ENCODE measurements around the gene KDM4B.

The KDM4B gene

DNA sequence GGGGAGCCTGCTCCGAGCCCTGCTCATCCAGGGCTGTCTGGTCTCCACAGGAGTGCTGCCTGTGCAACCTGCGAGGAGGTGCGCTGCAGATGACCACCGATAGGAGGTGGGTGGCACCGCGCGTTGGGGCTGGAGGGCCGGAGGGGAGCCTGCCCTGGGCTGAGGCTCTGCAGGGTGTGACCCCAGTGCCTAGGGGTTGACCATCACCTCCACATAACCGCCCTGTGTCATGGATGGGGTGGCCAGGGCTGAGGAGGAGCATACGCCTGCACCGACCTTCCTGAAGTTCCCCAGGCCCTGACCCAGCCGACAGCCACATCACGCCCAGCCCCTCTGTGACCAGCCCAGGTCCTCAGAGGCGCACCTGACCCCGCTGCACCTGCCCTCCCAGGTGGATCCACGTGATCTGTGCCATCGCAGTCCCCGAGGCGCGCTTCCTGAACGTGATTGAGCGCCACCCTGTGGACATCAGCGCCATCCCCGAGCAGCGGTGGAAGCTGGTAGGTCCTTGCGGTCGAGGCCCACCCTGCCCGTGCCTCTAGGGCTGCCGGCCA is 168.7 kb downstream of the KDM4B start:
- CTCF ChIA-PET: interaction anchor here (1.3 to 1.5 kb wide), 3 partner anchors 9 to 91 kb away, joined by 4 to 7 read pairs (median 5); no protein-coding TSS in a partner anchor
- peak; percentile 37 for DNase-seq (ENCODE audit: extremely low spot score)
- POLR2A ChIA-PET: no interaction called here
- TF ChIP-seq FOXA1 (IDR thresholded peaks at IDR 0.05) (no peak), SP1 (IDR thresholded peaks at IDR 0.05) (no peak), FOXK2 (IDR thresholded peaks at IDR 0.05) (no peak), ELF4 (IDR thresholded peaks at IDR 0.05) (no peak), ARNT (IDR thresholded peaks at IDR 0.05) (no peak)

- ChIA-PET POLR2A (no interaction called here), CTCF (interaction anchor here (0.7 to 1.5 kb wide), 5 partner anchors 10 to 92 kb away, joined by 3 to 7 read pairs (median 4); no protein-coding TSS in a partner anchor)
- no peak for TF ChIP-seq L3MBTL2 (conservative IDR thresholded peaks at IDR 0.05)
- TF ChIP-seq FOXK2 (IDR thresholded peaks at IDR 0.05): no peak
- TF ChIP-seq TARDBP (IDR thresholded peaks at IDR 0.05): no peak
- TF ChIP-seq CTBP1 (IDR thresholded peaks at IDR 0.05; ENCODE audit: borderline replicate concordance): no peak
- TF ChIP-seq NFRKB (IDR thresholded peaks at IDR 0.05): no peak
- no peak for TF ChIP-seq ARNT (IDR thresholded peaks at IDR 0.05)
- TF ChIP-seq ZNF384 (IDR thresholded peaks at IDR 0.05): no peak
- TF ChIP-seq LEF1 (IDR thresholded peaks at IDR 0.05; ENCODE audit: borderline replicate concordance): no peak
- TF ChIP-seq, protein P1, sequence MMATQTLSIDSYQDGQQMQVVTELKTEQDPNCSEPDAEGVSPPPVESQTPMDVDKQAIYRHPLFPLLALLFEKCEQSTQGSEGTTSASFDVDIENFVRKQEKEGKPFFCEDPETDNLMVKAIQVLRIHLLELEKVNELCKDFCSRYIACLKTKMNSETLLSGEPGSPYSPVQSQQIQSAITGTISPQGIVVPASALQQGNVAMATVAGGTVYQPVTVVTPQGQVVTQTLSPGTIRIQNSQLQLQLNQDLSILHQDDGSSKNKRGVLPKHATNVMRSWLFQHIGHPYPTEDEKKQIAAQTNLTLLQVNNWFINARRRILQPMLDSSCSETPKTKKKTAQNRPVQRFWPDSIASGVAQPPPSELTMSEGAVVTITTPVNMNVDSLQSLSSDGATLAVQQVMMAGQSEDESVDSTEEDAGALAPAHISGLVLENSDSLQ (IDR thresholded peaks at IDR 0.05): no peak
- no peak for TF ChIP-seq FOXA1 (IDR thresholded peaks at IDR 0.05)
- TF ChIP-seq SUZ12 (IDR thresholded peaks at IDR 0.05): no peak
- no peak for DNase-seq (ENCODE audit: extremely low spot score)
Observed at GRCh38 chr19:5138606-5139582, 170.0 kb downstream of the KDM4B start.

GRCh38 chr19:5139583-5140325 is 170.8 kb downstream of the KDM4B start:
- CTCF ChIA-PET: no interaction called here
- TF ChIP-seq FOXK2 (IDR thresholded peaks at IDR 0.05): no peak
- DNase-seq (ENCODE audit: extremely low spot score): no peak
- POLR2A ChIA-PET: no interaction called here

GRCh38 chr19:5141129-5141849 is 172.4 kb downstream of the KDM4B start:
- no peak for DNase-seq (ENCODE audit: extremely low spot score)
- TF ChIP-seq LEF1 (IDR thresholded peaks at IDR 0.05; ENCODE audit: borderline replicate concordance): no peak
- no peak for TF ChIP-seq BHLHE40 (IDR thresholded peaks at IDR 0.05; ENCODE audit: borderline replicate concordance)
- no peak for TF ChIP-seq HDGF (IDR thresholded peaks at IDR 0.05; ENCODE audit: borderline replicate concordance)
- TF ChIP-seq SP1 (IDR thresholded peaks at IDR 0.05): no peak
- no peak for TF ChIP-seq ELF4 (IDR thresholded peaks at IDR 0.05)
- ChIA-PET POLR2A (no interaction called here), CTCF (no interaction called here)

DNA sequence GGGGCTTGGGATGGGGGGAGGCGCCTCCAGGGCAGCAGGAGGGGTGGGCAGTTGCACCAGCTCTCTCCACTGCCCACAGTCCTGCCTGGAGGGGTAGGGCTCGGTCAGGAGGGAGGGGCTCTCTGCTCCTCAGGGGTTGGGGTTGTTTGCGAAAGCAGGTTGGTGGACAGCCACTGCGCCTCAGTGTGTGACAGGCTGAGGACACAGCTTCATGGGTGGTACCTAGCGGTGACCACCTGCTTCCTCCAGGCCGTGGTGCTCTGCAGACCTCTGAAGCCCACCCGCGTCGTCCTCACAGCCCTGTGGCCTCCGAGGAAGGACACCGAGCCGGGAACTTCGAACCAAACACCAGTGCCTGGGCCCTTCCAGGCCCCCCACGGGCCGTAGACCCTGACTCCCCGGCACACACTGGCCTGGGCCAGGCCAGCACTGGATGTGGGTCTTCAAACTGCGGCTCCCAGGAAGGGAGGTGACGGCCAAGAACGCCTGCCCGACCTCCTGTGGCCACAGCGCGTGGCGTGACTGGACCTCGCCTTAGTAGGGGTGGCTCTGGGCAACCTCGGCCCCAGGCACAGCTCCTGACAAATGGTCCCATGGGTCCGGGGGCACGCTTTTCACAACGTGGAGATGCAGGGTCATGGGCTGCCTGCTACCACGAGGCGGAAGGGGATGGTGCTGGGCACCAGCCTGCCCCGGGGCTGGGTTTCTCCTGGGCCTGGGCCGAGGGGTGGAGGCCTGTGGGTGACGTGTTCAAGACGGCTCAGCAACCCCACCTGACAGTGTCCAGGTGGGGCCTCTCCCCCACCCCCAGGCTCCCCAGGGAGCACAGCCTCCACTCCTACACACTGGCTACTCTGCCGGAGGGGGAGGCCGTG is 173.2 kb downstream of the KDM4B start:
- POLR2A ChIA-PET: no interaction called here
- no peak for DNase-seq (ENCODE audit: extremely low spot score)
- TF ChIP-seq LEF1 (IDR thresholded peaks at IDR 0.05; ENCODE audit: borderline replicate concordance) (no peak), NFRKB (IDR thresholded peaks at IDR 0.05) (no peak), TARDBP (IDR thresholded peaks at IDR 0.05) (no peak), SUZ12 (IDR thresholded peaks at IDR 0.05) (no peak), FOXA1 (IDR thresholded peaks at IDR 0.05) (no peak), CTBP1 (IDR thresholded peaks at IDR 0.05; ENCODE audit: borderline replicate concordance) (no peak), HDGF (IDR thresholded peaks at IDR 0.05; ENCODE audit: borderline replicate concordance) (no peak), FOXK2 (IDR thresholded peaks at IDR 0.05) (no peak), L3MBTL2 (conservative IDR thresholded peaks at IDR 0.05) (no peak), ELF4 (IDR thresholded peaks at IDR 0.05) (no peak), ZNF384 (IDR thresholded peaks at IDR 0.05) (no peak)
- TF ChIP-seq, protein P1 (IDR thresholded peaks at IDR 0.05): no peak
- CTCF ChIA-PET: no interaction called here

- POLR2A ChIA-PET: no interaction called here
- DNase-seq (ENCODE audit: extremely low spot score): no peak
- TF ChIP-seq SP1 (IDR thresholded peaks at IDR 0.05) (no peak), L3MBTL2 (conservative IDR thresholded peaks at IDR 0.05) (no peak), TARDBP (IDR thresholded peaks at IDR 0.05) (no peak), HDGF (IDR thresholded peaks at IDR 0.05; ENCODE audit: borderline replicate concordance) (no peak), BHLHE40 (IDR thresholded peaks at IDR 0.05; ENCODE audit: borderline replicate concordance) (no peak), FOXM1 (IDR thresholded peaks at IDR 0.05; ENCODE audit: borderline replicate concordance) (no peak), CTBP1 (IDR thresholded peaks at IDR 0.05; ENCODE audit: borderline replicate concordance) (no peak), SUZ12 (IDR thresholded peaks at IDR 0.05) (no peak), ARNT (IDR thresholded peaks at IDR 0.05) (no peak), FOXK2 (IDR thresholded peaks at IDR 0.05) (no peak)
- CTCF ChIA-PET: no interaction called here
Observed at GRCh38 chr19:5142725-5143097, 173.8 kb downstream of the KDM4B start.
